B cell (primary cell): ENCODE data around the gene AMBRA1. TPM values are rescaled to one million over a fixed set of nuclear protein-coding genes. Genes with fewer than 3 reads are reported as not detected.

Experiments
- ATAC-seq: fragments of 200-7000 bp; cut with Tn5 transposase; one replicate; pipeline ENCODE4 v1.10.0; 2021; ENCODE audit warnings: low read depth, mild to moderate bottlenecking, moderate number of reproducible peaks, moderate library complexity
- CTCF ChIA-PET: fragments of 350-600 bp; sonication (Branson Sonifier 250); formaldehyde crosslinking; loops from one replicate; lab custom pipeline; 2021; ENCODE audit warnings: antibody characterized with exemption, inconsistent platforms; lab: Charles Lee
- POLR2A ChIA-PET: fragments of 350-600 bp; sonication (Branson Sonifier 250); formaldehyde crosslinking; loops from one replicate; lab custom pipeline; 2021; ENCODE audit warnings: antibody characterized with exemption; lab: Charles Lee
- DNase-seq: peaks from one replicate; pipeline ENCODE4 v3.0.0; 2013
- H2AFZ ChIP-seq: 2 replicates; pipeline ENCODE4 v1.6.1; 2012; ENCODE audit warnings: mild to moderate bottlenecking, low read depth, low read length; ENCODE audit not compliant: insufficient read depth, poor library complexity, severe bottlenecking
- H3K27ac ChIP-seq, 2 donors: 1 replicate in 1 of 2; 2 replicates in 1 of 2; pipeline ENCODE4 v1.5.1; 2012 to 2013; ENCODE audit warnings: low read length in 2 of 2, mild to moderate bottlenecking in 2 of 2, moderate library complexity in 1 of 2
- H3K27me3 ChIP-seq, 4 experiments: fragments of 200-600 bp in 1 of 4; sonication (generic) in 1 of 4; replicated peaks in 1 of 4; 1 replicate in 2 of 4; 2 replicates in 2 of 4; pipeline versions ENCODE4 v1.6.1 to v1.7.0; 2013 to 2016; ENCODE audit warnings: low read length in 3 of 4, mild to moderate bottlenecking in 2 of 4, mixed read lengths in 1 of 4, moderate library complexity in 1 of 4; ENCODE audit not compliant: insufficient read depth in 4 of 4, control insufficient read depth in 3 of 4; ENCODE audit errors: control extremely low read depth in 1 of 4
- H3K36me3 ChIP-seq, 2 experiments: replicated peaks in 1 of 2; 1 replicate in 1 of 2; 2 replicates in 1 of 2; pipeline versions ENCODE4 v1.6.1 to v1.7.1; 2013; ENCODE audit warnings: low read length in 1 of 2; ENCODE audit not compliant: insufficient read depth in 2 of 2, control insufficient read depth in 1 of 2; ENCODE audit errors: control extremely low read depth in 1 of 2, extremely low read depth in 1 of 2
- H3K4me1 ChIP-seq, 2 donors: fragments of 200-600 bp in 1 of 2; sonication (generic) in 1 of 2; 1 replicate in 1 of 2; 2 replicates in 1 of 2; pipeline versions ENCODE4 v1.5.1 to v1.6.1; 2013 to 2017; ENCODE audit warnings: low read length in 2 of 2; ENCODE audit not compliant: control insufficient read depth in 2 of 2, insufficient read depth in 2 of 2
- H3K4me2 ChIP-seq: replicated peaks from 2 replicates; pipeline ENCODE3; 2012; ENCODE audit warnings: mild to moderate bottlenecking, low read depth, low read length; ENCODE audit not compliant: poor library complexity, severe bottlenecking
- H3K4me3 ChIP-seq, 5 experiments: fragments of 200-600 bp in 1 of 5; sonication (generic) in 1 of 5; 1 replicate in 3 of 5; 2 replicates in 2 of 5; pipeline versions ENCODE4 v1.5.1 to v1.7.0; 2011 to 2016; ENCODE audit warnings: low read length in 4 of 5, mild to moderate bottlenecking in 4 of 5, low read depth in 2 of 5, control low read depth in 1 of 5, moderate library complexity in 1 of 5; ENCODE audit not compliant: insufficient read depth in 1 of 5; ENCODE audit errors: control extremely low read depth in 1 of 5, extremely low read depth in 1 of 5
- H3K79me2 ChIP-seq: fragments of 200-600 bp; sonication (generic); one replicate; pipeline ENCODE4 v1.6.0; 2016; ENCODE audit warnings: low read length; ENCODE audit not compliant: control insufficient read depth, insufficient read depth
- H3K9ac ChIP-seq: fragments of 200-600 bp; sonication (generic); 2 replicates; pipeline ENCODE4 v1.6.1; 2017; ENCODE audit warnings: mild to moderate bottlenecking, low read length, moderate library complexity
- H3K9me3 ChIP-seq, 3 donors: one replicate each; pipeline versions ENCODE4 v1.6.1 to v1.7.1; 2013; ENCODE audit warnings: low read length in 2 of 3; ENCODE audit not compliant: control insufficient read depth in 2 of 3, insufficient read depth in 1 of 3; ENCODE audit errors: control extremely low read depth in 1 of 3
- H4K20me1 ChIP-seq: 2 replicates; pipeline ENCODE4 v1.6.0; 2012; ENCODE audit warnings: mild to moderate bottlenecking, low read length; ENCODE audit not compliant: insufficient read depth, control insufficient read depth, poor library complexity, severe bottlenecking
- H3K27ac Mint-ChIP-seq: one replicate; pipeline ENCODE4 v1.8.0; 2021; ENCODE audit warnings: mixed read lengths
- H3K27me3 Mint-ChIP-seq: one replicate; pipeline ENCODE4 v1.8.0; 2021; ENCODE audit warnings: mixed read lengths
- H3K4me1 Mint-ChIP-seq: one replicate; pipeline ENCODE4 v1.8.0; 2021; ENCODE audit warnings: mixed read lengths
- H3K4me3 Mint-ChIP-seq: one replicate; pipeline ENCODE4 v1.8.0; 2021; ENCODE audit warnings: mixed read lengths
- H3K9me3 Mint-ChIP-seq: one replicate; pipeline ENCODE4 v1.8.0; 2022; ENCODE audit warnings: mixed read lengths; ENCODE audit not compliant: insufficient read depth
- EZH2 ChIP-seq: IDR thresholded peaks from 2 replicates; pipeline ENCODE4 v1.6.1; 2012; ENCODE audit warnings: borderline replicate concordance, low read depth, mild to moderate bottlenecking, moderate library complexity, low read length; ENCODE audit not compliant: insufficient read depth, poor library complexity, severe bottlenecking
- WGBS: methylation state at CpG from one replicate; pipeline ENCODE4 v1.1.5; 2013; ENCODE audit warnings: missing lambda C conversion rate; ENCODE audit not compliant: insufficient coverage; 5-methylcytosine and 5-hydroxymethylcytosine counted together
- intact Hi-C: fragments of 100-400 bp; cut with micrococcal nuclease; formaldehyde crosslinking; loops from one replicate; pipeline ENCODE4 v1.10.0; 2022
- polyA plus RNA-seq: library from polyadenylated mRNA; depleted of rRNA; stranded (reverse); fragments of >200 nt; gene quantifications from 2 replicates; pipeline ENCODE4 v1.2.3, GENCODE V29; 2012
- total RNA-seq, 2 donors: library from RNA; stranded (reverse); fragments of 120-200 nt in 1 of 2; gene quantifications; 1 replicate in 1 of 2; 2 replicates in 1 of 2; pipeline versions ENCODE4 v1.2.3 to v1.2.4, GENCODE V29; 2013 to 2022
- TF ChIP-seq, protein P1 (sequence below): fragments of 200-600 bp; IDR thresholded peaks from one replicate; pipeline ENCODE4 v1.8.0; 2022; ENCODE audit warnings: antibody characterized with exemption, mild to moderate bottlenecking

AMBRA1 gene
- total and polyA plus RNA-seq, 2 donors (not counting 1 experiment from before 2014, with no cell fraction given), result 13.8 to 36.1 TPM

DNA sequence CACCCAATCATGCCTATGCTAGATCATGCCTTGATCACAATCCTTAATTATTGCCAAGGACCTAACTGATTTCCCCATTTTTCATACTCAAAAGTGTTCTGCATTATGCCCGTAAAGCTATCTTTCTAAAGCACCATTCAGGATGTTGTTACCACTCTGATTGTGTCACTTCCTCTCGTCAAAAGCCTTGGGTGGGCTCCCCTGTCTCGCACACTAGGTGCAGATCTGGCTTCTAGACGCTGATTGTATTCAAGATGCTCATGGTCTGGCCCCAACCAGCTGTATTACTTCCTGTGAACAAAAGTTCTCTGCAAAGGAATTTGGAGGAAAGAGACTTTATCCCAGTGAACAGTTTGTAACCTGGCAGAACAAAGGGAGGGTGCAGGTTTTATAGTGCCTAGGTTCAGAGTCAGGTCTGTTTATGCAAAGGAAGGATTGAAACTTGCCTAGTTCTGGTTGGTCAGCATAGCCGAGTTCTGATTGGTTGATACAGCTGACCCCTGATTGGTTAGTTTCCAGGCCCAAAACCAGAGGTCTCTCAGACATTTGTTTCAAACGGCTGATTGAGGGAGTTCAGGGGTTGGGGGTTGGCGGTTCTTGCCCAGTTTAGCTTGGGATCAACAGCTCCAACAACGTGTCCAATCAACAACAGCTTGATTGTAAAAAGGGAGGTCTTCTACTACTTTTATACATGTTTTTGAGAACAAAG, 49.0 kb upstream of the AMBRA1 start:
- no peak overlapping the region for H3K27ac Mint-ChIP-seq
- DNase-seq (no peak), ATAC-seq (no peak)
- no peak overlapping the region for H3K4me3 Mint-ChIP-seq
- H3K4me3 ChIP-seq, result no peak overlapping the region
- no peak overlapping the region for H3K27ac ChIP-seq
- no peak overlapping the region for H2AFZ ChIP-seq
- peaks cover 15% of the 10 kb centered on the region for H4K20me1 ChIP-seq
- CTCF ChIA-PET, result interaction anchor here (1.3 kb wide), 1 partner anchor 9 kb away, joined by 4 read pairs; no protein-coding TSS in a partner anchor
- H3K36me3 ChIP-seq, result peaks cover 12 to 66% of the 10 kb centered on the region in 2 experiments
- TF ChIP-seq EZH2, result no peak
- TF ChIP-seq, protein P1, sequence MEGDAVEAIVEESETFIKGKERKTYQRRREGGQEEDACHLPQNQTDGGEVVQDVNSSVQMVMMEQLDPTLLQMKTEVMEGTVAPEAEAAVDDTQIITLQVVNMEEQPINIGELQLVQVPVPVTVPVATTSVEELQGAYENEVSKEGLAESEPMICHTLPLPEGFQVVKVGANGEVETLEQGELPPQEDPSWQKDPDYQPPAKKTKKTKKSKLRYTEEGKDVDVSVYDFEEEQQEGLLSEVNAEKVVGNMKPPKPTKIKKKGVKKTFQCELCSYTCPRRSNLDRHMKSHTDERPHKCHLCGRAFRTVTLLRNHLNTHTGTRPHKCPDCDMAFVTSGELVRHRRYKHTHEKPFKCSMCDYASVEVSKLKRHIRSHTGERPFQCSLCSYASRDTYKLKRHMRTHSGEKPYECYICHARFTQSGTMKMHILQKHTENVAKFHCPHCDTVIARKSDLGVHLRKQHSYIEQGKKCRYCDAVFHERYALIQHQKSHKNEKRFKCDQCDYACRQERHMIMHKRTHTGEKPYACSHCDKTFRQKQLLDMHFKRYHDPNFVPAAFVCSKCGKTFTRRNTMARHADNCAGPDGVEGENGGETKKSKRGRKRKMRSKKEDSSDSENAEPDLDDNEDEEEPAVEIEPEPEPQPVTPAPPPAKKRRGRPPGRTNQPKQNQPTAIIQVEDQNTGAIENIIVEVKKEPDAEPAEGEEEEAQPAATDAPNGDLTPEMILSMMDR, result no peak
- H3K4me1 Mint-ChIP-seq, result peaks cover 2% of the 10 kb centered on the region
- H3K27me3 ChIP-seq, result no peaks in the 10 kb centered on the region
- no peak overlapping the region for H3K9ac ChIP-seq
- no peaks in the 10 kb centered on the region for H3K27me3 Mint-ChIP-seq
- H3K79me2 ChIP-seq, result peaks cover 10% of the 10 kb centered on the region
- intact Hi-C loops, result no loop called here
- 98% methylated on average over 5 of the region's 8 CpGs for WGBS
- POLR2A ChIA-PET, result no interaction called here
- no peak overlapping the region for H3K4me2 ChIP-seq
- H3K4me1 ChIP-seq, result no peaks in the 10 kb centered on the region
- peaks cover 0 to 3% (median 0%) of the 10 kb centered on the region in 3 donors for H3K9me3 ChIP-seq
- H3K9me3 Mint-ChIP-seq, result no peaks in the 10 kb centered on the region

DNA sequence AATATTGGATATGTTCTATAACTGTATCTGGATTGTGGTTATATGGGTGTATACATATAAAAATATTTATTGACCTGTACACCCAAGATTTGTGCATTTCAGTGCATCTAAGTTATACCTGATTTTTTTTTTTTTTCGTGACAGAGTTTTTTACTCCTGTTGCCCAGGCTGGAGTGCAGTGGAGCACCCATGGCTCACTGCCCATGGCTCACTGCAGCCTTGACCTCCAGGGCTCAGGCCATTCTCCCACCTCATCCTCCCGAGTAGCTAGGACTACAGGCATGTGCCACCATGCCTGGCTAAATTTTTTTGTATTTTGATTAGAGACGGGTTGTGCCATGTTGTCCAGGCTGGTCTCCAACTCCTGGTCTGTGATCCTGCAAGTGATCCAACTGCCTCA, 47.8 kb upstream of the AMBRA1 start:
- Histone ChIP-seq H3K27ac (no peak overlapping the region), H3K4me1 (no peaks in the 10 kb centered on the region), H4K20me1 (peaks cover 15% of the 10 kb centered on the region), H3K4me3 (no peak overlapping the region), H3K4me2 (no peak overlapping the region), H3K27me3 (no peaks in the 10 kb centered on the region), H3K79me2 (peaks cover 12% of the 10 kb centered on the region), H3K36me3 (peaks cover 6 to 55% of the 10 kb centered on the region in 2 experiments), H2AFZ (no peak overlapping the region), H3K9ac (no peak overlapping the region), H3K9me3 (peaks cover 0 to 3% (median 0%) of the 10 kb centered on the region in 3 donors)
- H3K27ac Mint-ChIP-seq, result no peak overlapping the region
- H3K4me1 Mint-ChIP-seq, result peaks cover 2% of the 10 kb centered on the region
- no peak for TF ChIP-seq EZH2
- TF ChIP-seq, protein P1, result no peak
- H3K9me3 Mint-ChIP-seq, result no peaks in the 10 kb centered on the region
- 100% methylated on average over 1 of the region's 3 CpGs for WGBS
- ATAC-seq (no peak), DNase-seq (no peak)
- H3K27me3 Mint-ChIP-seq, result no peaks in the 10 kb centered on the region
- CTCF ChIA-PET, result interaction anchor here (0.6 kb wide), 1 partner anchor 495 kb away, joined by 3 read pairs; no protein-coding TSS in a partner anchor
- POLR2A ChIA-PET, result interaction anchor here (0.6 kb wide), 1 partner anchor 166 kb away, joined by 4 read pairs; no protein-coding TSS in a partner anchor
- H3K4me3 Mint-ChIP-seq, result no peak overlapping the region
- intact Hi-C loops, result no loop called here
